Uterus (tissue), 4 donors: ENCODE data around the gene C1QTNF4. TPM values are rescaled to one million over a fixed set of nuclear protein-coding genes. Genes with fewer than 3 reads are reported as not detected.

Experiments
- DNase-seq, 2 donors: peaks; one replicate each; pipeline ENCODE4 v3.0.0-alpha.2; 2019 to 2020
- H3K27ac ChIP-seq, 2 donors: fragments of 200-600 bp; sonication (generic); 1 replicate in 1 of 2; 2 replicates in 1 of 2; pipeline ENCODE4 v1.5.1; 2016 to 2018
- H3K27me3 ChIP-seq, 2 donors: fragments of 200-600 bp; sonication (generic); one replicate each; pipeline ENCODE4 v1.5.1; 2018 to 2019; ENCODE audit warnings: control low read depth in 1 of 2
- H3K36me3 ChIP-seq, 2 donors: fragments of 200-600 bp; sonication (generic); one replicate each; pipeline ENCODE4 v1.5.1; 2019; ENCODE audit warnings: control low read depth in 1 of 2
- H3K4me1 ChIP-seq, 2 donors: fragments of 200-600 bp; sonication (generic); one replicate each; pipeline ENCODE4 v1.5.1; 2018 to 2019; ENCODE audit warnings: control low read depth in 1 of 2
- H3K4me3 ChIP-seq, 2 donors: fragments of 200-600 bp; sonication (generic); 1 replicate in 1 of 2; 2 replicates in 1 of 2; pipeline ENCODE4 v1.5.1; 2018 to 2019; ENCODE audit warnings: mild to moderate bottlenecking in 1 of 2
- H3K9me3 ChIP-seq, 2 donors: fragments of 200-600 bp; sonication (generic); one replicate each; pipeline ENCODE4 v1.5.1; 2019; ENCODE audit warnings: control low read depth in 1 of 2
- POLR2A ChIP-seq, 2 donors: fragments of 450-650 bp; IDR thresholded peaks; one replicate each; pipeline ENCODE4 v1.6.1; 2016; ENCODE audit warnings: antibody characterized with exemption in 2 of 2, mild to moderate bottlenecking in 1 of 2, moderate library complexity in 1 of 2
- intact Hi-C: fragments of 100-400 bp; cut with DNase I; formaldehyde crosslinking; loops from one replicate; pipeline ENCODE4 v1.15.1; 2023; ENCODE audit warnings: low total_unique reads
- total RNA-seq, 4 donors: library from RNA; depleted of rRNA in 3 of 4; stranded (reverse); fragments of >200 nt in 3 of 4; gene quantifications; one replicate each; pipeline versions ENCODE4 v1.1.0 to v1.2.4, GENCODE V29; 2014 to 2023
- TF ChIP-seq, protein P1 (sequence below), 4 experiments: fragments of 200-600 bp in 2 of 4; fragments of 450-650 bp in 2 of 4; sonication (generic) in 2 of 4; IDR thresholded peaks; one replicate each; pipeline ENCODE4 v1.5.1; 2016 to 2019; ENCODE audit warnings: antibody characterized with exemption in 4 of 4, mild to moderate bottlenecking in 2 of 4, moderate library complexity in 1 of 4
- donor health status: DM: yes; HTN: yes; CAD: no.

The C1QTNF4 gene
- total RNA-seq, 4 donors from 2014 or later = 5.0 to 15.4 (median 14.8) TPM

- intact Hi-C loops = no loop called here
- no peak for TF ChIP-seq POLR2A (IDR thresholded peaks at IDR 0.05)
- TF ChIP-seq, protein P1, sequence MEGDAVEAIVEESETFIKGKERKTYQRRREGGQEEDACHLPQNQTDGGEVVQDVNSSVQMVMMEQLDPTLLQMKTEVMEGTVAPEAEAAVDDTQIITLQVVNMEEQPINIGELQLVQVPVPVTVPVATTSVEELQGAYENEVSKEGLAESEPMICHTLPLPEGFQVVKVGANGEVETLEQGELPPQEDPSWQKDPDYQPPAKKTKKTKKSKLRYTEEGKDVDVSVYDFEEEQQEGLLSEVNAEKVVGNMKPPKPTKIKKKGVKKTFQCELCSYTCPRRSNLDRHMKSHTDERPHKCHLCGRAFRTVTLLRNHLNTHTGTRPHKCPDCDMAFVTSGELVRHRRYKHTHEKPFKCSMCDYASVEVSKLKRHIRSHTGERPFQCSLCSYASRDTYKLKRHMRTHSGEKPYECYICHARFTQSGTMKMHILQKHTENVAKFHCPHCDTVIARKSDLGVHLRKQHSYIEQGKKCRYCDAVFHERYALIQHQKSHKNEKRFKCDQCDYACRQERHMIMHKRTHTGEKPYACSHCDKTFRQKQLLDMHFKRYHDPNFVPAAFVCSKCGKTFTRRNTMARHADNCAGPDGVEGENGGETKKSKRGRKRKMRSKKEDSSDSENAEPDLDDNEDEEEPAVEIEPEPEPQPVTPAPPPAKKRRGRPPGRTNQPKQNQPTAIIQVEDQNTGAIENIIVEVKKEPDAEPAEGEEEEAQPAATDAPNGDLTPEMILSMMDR (IDR thresholded peaks at IDR 0.05) = peak; percentile 46 to 82 (median 60)
- peak; percentile 59 to 63 for DNase-seq
- no peak overlapping the region for H3K27ac ChIP-seq
- no peak overlapping the region for H3K4me3 ChIP-seq
- no peaks in the 10 kb centered on the region for H3K4me1 ChIP-seq
- H3K27me3 ChIP-seq = no peaks in the 10 kb centered on the region
- no peaks in the 10 kb centered on the region for H3K9me3 ChIP-seq
- H3K36me3 ChIP-seq = no peaks in the 10 kb centered on the region
These were observed 22.7 kb upstream of the C1QTNF4 start for GRCh38 chr11:47616726-47617416.

DNA sequence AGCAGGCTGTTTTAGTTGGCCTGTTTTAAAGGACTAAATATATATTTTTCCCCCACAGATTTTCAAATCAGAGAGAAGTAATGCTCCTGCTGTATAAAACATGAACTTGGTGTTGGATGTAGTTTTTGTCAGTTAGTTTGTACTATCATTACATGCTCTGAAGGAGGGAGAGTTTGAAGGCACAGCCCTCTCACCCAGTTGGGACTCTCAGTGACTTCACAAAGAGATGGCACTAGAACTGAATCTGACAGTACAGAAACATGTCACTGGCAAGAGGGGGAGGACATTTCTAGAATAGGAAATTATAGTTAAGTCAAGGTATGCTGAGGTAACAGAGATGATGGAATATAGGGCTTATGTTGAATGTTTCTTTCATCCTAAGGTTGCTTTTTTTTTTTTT lies 21.0 kb upstream of the C1QTNF4 start:
- TF ChIP-seq, protein P1 (IDR thresholded peaks at IDR 0.05) = no peak
- no peak for TF ChIP-seq POLR2A (IDR thresholded peaks at IDR 0.05)

DNA sequence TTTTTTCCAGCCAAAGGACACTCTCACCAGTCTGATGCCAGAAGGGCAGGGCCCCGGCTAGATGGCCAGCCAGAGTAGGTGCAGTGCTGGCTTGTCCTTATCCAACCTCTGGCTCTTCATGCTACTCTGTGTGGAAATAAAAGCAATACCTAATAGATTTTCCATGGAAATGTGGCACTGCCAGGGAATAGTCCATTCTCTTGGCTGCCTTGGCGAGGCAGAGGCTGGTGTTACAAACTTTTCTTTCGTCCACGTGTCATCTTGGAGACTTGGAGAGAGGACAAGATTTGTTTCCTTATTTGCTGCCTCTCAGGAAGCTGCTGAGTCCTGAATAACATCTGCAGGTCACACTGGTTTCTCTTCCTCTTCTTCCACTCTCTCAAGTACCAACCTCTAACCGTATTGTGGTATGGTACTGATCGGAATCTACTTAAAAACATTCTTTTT lies 17.2 kb upstream of the C1QTNF4 start:
- H3K36me3 ChIP-seq = no peaks in the 10 kb centered on the region
- no peak overlapping the region for H3K4me3 ChIP-seq
- H3K27ac ChIP-seq = no peak overlapping the region
- intact Hi-C loops = no loop called here
- no peaks in the 10 kb centered on the region for H3K4me1 ChIP-seq
- DNase-seq = no peak
- TF ChIP-seq, protein P1 (IDR thresholded peaks at IDR 0.05) = no peak
- TF ChIP-seq POLR2A (IDR thresholded peaks at IDR 0.05) = no peak
- H3K27me3 ChIP-seq = no peaks in the 10 kb centered on the region
- no peaks in the 10 kb centered on the region for H3K9me3 ChIP-seq

More for the DNA sequence above, 21.0 kb upstream of the C1QTNF4 start:
- Histone ChIP-seq H3K27me3 (no peaks in the 10 kb centered on the region), H3K36me3 (no peaks in the 10 kb centered on the region), H3K4me1 (no peaks in the 10 kb centered on the region), H3K27ac (no peak overlapping the region), H3K9me3 (no peaks in the 10 kb centered on the region), H3K4me3 (no peak overlapping the region)
- no peak for DNase-seq
- intact Hi-C loops = no loop called here

GRCh38 chr11:47609675-47610074 lies 15.5 kb upstream of the C1QTNF4 start:
- TF ChIP-seq, protein P1 (IDR thresholded peaks at IDR 0.05) = no peak
- TF ChIP-seq POLR2A (IDR thresholded peaks at IDR 0.05) = no peak
- no peaks in the 10 kb centered on the region for H3K36me3 ChIP-seq
- H3K4me1 ChIP-seq = no peaks in the 10 kb centered on the region
- no peaks in the 10 kb centered on the region for H3K27me3 ChIP-seq
- intact Hi-C loops = no loop called here
- no peak overlapping the region for H3K27ac ChIP-seq
- no peak overlapping the region for H3K4me3 ChIP-seq
- no peak for DNase-seq
- H3K9me3 ChIP-seq = no peaks in the 10 kb centered on the region

DNA sequence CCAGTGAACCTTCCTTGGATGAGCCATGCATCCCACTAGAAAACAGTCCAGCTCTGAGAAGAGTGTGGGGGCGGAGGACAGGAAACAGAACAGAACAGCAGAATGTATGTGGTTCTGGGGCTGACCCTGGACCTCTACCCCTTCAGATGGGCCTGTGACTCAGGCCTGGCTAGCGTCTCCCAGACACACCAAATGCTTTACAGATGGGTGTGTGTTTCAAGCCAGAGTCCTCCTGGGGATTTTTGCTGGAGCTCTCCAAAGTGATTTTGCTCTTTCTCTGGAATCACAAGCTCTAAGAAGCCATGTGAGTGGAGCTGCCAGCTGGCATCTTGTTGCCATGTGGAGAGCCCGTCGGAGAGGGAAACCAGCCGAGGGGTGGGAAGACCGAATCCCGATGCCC lies 13.2 kb upstream of the C1QTNF4 start:
- no peaks in the 10 kb centered on the region for H3K36me3 ChIP-seq
- peak; percentile 69 to 72 for DNase-seq
- peak overlapping the region in 1 of 2 donors; percentile 22 for H3K27ac ChIP-seq
- H3K27me3 ChIP-seq = no peaks in the 10 kb centered on the region
- H3K9me3 ChIP-seq = no peaks in the 10 kb centered on the region
- H3K4me1 ChIP-seq = no peaks in the 10 kb centered on the region
- H3K4me3 ChIP-seq = no peak overlapping the region
- TF ChIP-seq, protein P1 (IDR thresholded peaks at IDR 0.05) = no peak
- TF ChIP-seq POLR2A (IDR thresholded peaks at IDR 0.05) = no peak
- intact Hi-C loops = no loop called here
